ENCODE measurements around the gene DCAF12.
"Not testable (repeated sequence)": the region's sequence is repeated elsewhere in the genome, so short reads cannot be mapped to it uniquely, and the experiment has no call there.

DCAF12 gene

GRCh38 chr9:34059281-34059680 lies 67.2 kb downstream of the DCAF12 start:
- DNase-seq = no peak

DNA sequence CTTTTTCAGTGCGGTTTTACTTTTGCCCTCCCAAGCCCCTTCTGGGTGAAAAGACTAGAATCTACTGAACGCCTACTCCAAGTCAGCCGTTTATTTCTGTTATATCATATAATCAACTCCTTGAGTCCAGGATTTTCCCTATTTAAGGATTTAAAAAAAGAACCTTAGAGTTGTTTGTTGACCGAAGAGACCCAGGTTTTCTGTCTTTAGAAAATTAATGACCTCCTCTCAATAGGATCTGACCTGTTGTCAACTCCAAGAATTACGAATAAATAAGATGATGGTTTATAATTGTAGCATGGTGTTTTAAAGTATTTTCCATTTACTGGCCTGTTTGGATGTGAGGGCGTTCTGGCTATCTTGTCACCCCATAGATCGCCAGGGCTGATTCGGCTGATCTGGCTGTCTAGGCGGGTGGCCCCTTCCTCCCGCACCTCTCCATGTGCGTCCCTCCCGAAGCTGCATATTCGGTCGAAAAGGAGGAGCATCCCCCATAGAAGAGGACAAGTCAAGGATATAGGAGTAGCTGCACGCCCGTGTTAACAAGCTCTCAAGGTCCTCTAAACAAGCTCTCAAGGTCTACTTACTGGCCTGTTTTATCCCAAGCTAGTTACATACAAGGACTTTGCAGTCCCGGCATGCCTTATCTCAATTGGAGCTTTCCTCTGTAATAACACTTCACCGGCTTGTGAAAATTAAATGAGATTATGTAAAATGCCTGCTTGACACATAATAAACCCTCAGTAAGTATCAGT lies 76.7 kb downstream of the DCAF12 start:
- no peak for DNase-seq

DNA sequence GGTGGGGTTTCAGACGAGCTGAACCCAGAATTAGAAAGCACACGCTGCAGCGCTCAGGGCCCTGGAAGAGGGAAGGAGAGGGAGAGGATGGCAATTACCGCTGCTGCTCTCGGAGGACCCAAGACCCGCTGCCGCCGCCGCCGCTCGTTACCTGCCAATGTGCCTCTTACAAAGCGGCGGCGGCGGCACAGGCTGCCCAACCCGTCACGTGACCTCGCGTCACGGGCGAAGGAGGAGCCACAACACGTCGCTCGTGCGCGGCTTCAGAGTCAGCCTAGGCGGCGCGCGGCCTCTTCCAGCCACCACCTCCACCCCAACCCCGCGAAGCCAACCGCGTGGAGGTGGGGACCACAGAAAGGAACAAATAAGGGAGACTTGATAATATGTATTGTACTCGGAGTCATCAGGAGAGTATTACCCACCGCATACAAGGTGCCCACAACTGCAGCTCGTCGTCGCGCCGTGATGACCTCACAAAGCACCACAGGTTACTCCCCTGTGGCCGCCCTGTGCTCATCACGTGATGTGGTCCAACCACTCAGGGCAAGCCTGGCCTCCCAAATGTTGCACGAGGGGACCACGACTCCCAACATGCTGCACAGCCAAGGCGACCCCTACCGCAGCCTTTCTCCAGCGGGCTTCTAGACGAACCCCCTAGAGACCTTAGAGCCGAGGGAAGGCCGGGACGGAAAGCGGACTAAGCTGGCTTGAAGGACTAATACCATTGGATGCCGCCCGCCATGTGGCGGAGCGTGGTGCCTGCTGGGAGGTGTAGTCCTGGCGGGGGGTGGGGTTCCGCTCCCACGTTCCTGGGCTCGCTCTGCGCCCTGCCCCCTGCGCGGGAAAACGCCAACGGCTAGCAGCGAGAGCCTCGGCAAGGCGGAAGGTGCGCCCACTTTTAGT lies 77.5 kb downstream of the DCAF12 start, which contains the start of gene UBAP2:
Gene UBAP2, minus strand, starts transcription at position 161 of the 903 bp plus-strand sequence. CDS start 31,739 bp downstream, outside the sequence.
- peak; percentile 98 for DNase-seq

DNA sequence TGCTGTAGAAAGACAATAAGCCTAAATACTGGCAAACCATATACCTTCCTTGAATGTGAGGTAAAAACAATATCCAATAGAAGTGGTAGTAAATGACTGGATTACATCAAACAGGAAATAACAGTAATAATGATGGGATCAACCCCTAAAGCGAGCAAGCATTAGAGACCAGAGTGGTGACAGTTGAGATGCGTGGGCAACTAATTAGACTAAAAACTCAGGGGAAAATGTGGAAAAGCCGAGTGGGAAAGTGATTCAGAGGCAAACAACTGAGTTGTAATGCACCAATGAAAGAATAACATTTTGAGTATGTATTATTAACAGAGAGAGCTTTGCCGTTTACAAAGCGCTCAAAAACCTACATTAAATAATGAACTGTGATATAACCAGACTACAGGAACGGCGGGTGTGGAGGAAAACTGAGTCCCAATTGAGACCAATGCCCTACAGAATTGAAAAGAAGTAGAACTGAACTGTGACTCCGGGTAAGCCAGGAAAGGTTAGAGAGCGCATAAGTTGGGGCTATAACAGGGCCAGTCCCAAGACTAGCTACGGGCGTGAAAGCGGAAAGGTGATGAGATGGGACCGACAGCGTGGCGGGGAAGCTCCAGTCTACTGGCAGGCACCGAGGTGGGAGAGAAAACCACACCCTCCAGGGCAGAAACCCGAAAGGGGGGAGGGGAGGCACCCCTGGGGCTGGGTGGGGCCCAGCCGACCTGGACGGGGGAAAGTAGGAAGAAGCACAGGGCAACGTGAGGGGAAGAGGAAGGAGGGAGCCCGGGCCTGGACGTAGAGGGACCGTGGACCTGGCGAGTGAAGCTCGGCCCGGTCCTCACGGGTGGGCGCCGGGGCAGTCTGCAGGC lies 78.4 kb downstream of the DCAF12 start:
- DNase-seq = no peak

DNA sequence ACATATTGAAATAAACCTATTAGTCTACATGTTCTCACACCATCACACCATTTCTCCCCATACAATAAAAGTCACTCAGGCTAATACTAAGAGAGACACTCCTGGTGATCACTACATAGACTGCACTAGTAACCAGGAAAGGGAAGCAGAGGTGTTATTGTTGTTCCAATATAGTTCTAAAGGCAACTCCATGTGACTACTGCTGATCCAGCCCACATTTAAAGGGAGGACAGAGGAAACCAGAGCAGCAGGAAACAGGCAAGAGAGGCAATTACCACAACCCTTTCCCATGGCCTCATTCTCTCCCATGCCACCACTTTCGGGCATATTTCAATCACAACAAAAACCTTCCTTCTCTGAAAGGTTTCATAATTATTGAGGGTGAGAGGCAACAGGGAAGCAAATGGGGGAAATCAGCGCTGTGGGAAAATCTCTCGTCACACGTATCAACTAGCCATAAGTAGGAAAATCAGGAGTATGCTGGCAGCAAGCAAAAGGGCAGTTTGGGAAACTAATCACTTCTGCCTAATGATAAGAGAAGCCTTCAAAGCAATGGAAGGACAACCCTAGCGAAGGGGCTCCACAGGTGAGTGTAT lies 79.6 kb downstream of the DCAF12 start:
- no peak for DNase-seq

- DNase-seq = no peak
These were observed 80.6 kb downstream of the DCAF12 start for GRCh38 chr9:34045903-34046302.

DNA sequence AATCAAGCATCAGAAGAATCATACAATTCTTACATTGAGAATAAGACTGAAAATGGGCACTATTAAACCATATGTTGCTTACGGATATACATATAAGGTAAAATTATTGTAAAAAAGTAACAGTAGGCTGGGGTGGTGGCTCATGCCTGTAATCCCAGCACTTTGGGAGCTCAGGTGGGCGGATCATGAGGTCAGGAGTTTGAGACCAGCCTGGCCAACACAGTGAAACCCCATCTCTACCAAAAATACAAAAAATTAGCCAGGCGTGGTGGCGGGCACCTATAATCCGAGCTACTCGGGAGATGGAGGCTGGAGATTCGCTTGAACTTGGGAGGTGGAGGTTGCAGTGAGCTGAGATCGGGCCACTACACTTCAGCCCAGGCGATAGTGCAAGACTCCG lies 84.4 kb downstream of the DCAF12 start:
- DNase-seq = not testable (repeated sequence)

DNA sequence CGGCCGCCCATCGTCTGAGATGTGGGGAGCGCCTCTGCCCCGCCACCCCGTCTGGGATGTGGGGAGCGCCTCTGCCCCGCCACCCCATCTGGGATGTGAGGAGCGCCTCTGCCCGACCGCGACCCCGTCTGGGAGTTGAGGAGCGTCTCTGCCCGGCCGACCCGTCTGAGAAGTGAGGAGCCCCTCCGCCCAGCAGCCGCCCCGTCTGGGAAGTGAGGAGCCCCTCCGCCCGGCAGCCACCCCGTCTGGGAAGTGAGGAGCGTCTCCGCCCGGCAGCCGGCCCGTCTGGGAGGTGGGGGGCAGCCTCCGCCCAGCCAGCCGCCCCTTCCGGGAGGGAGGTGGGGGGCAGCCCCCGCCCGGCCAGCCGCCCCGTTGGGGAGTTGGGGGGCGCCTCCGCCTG lies 87.6 kb downstream of the DCAF12 start:
- not testable (repeated sequence) for DNase-seq

DNA sequence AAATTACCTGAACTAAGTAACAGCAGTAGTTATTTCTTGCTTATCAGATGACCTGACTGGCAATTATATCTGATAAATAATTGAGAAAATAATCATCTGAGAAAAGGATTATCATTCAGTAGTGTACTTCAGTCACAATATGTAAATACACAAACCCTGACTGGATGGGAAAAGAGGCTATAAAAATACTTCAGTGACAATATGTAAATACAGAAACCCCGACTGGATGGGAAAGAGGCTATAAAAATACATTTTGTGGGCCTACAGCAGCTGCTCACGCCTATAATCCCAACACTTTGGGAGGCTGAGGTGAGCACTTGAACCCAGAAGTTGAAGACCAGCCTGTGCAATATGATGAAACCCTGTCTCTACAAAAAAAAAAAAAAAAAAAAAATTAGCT lies 88.9 kb downstream of the DCAF12 start:
- DNase-seq = no peak

DNA sequence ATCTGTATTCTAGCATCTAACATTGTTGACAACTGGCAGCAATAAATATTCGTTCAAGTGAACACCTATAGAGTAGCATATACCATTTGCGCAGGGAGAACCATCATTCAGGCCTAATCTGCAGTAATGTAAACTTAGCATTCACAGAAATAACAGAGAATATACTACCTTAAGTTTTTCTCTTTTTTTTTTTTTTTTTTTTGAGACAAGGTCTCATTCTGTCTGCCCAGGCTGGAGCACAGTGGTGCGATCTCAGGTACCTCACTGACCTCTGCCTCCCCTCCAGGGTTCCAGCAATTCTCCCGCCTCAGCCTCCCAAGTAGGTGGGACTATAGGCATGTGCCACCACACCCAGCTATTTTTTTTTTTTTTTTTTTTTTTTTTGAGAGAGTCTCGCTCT lies 89.9 kb downstream of the DCAF12 start:
- DNase-seq = no peak
